ENCODE measurements around the gene CDH4.

DNA sequence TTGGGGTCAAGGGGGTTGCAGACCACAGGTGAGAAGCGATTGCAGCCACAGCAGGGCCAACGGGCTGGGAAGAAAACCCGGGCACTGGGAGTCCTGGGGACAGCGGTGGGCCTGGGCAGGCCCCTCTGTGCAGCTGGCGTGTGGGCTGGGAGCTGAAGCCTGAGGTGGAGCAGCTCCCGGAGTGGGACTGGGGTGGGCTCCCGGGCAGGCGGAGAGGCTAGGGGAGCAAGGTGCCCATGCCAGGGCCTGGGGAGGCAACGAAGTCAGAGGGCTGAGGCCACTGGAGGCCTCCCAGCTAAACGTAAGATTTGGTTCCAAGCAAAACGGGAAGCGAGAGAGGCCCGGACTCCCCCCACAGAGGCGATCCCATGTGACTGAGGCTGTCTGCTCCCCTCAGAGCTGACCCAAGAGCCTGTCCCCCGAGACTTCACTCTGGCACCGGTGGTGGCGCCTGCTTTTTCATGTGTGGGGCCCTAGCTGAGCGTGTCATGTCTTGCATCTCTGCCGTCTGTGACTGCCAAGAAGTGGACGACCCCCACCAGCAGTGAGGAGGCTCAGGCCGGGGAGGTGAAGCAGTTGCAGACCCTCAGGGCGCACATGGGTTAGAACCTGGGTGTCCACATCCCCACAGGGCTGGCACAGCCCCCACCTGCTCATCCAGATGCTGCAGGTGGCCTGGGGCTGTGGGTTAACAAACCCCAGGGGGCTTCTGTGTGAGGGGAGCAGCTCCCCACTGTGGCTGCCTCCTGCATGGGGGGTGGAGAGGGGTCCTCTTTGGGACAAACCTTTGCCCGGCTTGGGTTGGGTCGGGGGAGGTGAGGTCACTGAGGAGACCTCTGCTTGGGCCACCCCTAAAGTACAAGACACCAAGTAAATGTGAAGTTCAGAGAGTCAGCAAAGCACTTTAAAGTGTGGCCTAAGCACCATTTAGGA, 601.3 kb downstream of the CDH4 start:
- TF ChIP-seq, protein P1, sequence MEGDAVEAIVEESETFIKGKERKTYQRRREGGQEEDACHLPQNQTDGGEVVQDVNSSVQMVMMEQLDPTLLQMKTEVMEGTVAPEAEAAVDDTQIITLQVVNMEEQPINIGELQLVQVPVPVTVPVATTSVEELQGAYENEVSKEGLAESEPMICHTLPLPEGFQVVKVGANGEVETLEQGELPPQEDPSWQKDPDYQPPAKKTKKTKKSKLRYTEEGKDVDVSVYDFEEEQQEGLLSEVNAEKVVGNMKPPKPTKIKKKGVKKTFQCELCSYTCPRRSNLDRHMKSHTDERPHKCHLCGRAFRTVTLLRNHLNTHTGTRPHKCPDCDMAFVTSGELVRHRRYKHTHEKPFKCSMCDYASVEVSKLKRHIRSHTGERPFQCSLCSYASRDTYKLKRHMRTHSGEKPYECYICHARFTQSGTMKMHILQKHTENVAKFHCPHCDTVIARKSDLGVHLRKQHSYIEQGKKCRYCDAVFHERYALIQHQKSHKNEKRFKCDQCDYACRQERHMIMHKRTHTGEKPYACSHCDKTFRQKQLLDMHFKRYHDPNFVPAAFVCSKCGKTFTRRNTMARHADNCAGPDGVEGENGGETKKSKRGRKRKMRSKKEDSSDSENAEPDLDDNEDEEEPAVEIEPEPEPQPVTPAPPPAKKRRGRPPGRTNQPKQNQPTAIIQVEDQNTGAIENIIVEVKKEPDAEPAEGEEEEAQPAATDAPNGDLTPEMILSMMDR (IDR thresholded peaks at IDR 0.05) = no peak
- no peak for TF ChIP-seq POLR2A (IDR thresholded peaks at IDR 0.05)
- TF ChIP-seq EP300 (IDR thresholded peaks at IDR 0.05) = no peak
- TF ChIP-seq POLR2AphosphoS5 (IDR thresholded peaks at IDR 0.05) = no peak

Data from sigmoid colon (tissue), 4 donors.